GM19452 (cell line): ENCODE data around the gene MRPS25.

Experiments
- ATAC-seq: cut with Tn5 transposase; IDR thresholded peaks from one replicate; pipeline ENCODE4 v1.9.1; 2021; ENCODE audit not compliant: unreplicated experiment

Gene MRPS25

GRCh38 chr3:15064835-15065549 is at the start of gene MRPS25:
Gene MRPS25 (minus strand): TSS chr3:15065315. CDS start chr3:15065194, 121 bp downstream.
- ATAC-seq, result peak; percentile 98

GRCh38 chr3:15113884-15114283 is 48.8 kb upstream of the MRPS25 start:
- ATAC-seq, result no peak

- no peak for ATAC-seq
These were observed 48.4 kb upstream of the MRPS25 start for GRCh38 chr3:15113471-15113870.

- no peak for ATAC-seq
These were observed 46.9 kb upstream of the MRPS25 start for GRCh38 chr3:15112011-15112410.

GRCh38 chr3:15110206-15110605 is 45.1 kb upstream of the MRPS25 start:
- no peak for ATAC-seq

GRCh38 chr3:15108869-15109268 is 43.8 kb upstream of the MRPS25 start:
- no peak for ATAC-seq

GRCh38 chr3:15108082-15108545 is 43.0 kb upstream of the MRPS25 start:
- ATAC-seq, result peak; percentile 63

GRCh38 chr3:15107075-15107947 is 42.2 kb upstream of the MRPS25 start:
- no peak for ATAC-seq

GRCh38 chr3:15102836-15103235 is 37.7 kb upstream of the MRPS25 start:
- no peak for ATAC-seq

GRCh38 chr3:15102256-15102655 is 37.1 kb upstream of the MRPS25 start:
- ATAC-seq, result no peak

- peak; percentile 8 for ATAC-seq
These were observed 34.4 kb upstream of the MRPS25 start for GRCh38 chr3:15099364-15100098.

GRCh38 chr3:15098503-15099363 is 33.6 kb upstream of the MRPS25 start, which contains the start of gene RBSN:
Gene RBSN (minus strand): TSS chr3:15099148. CDS start chr3:15096120, 3,028 bp downstream.
- peak; percentile 85 for ATAC-seq

GRCh38 chr3:15097891-15098290 is 32.8 kb upstream of the MRPS25 start:
- ATAC-seq, result no peak

GRCh38 chr3:15096046-15096445 is 30.9 kb upstream of the MRPS25 start:
- no peak for ATAC-seq

- ATAC-seq, result no peak
These were observed 29.2 kb upstream of the MRPS25 start for GRCh38 chr3:15094187-15094875.

- ATAC-seq, result no peak
These were observed 27.6 kb upstream of the MRPS25 start for GRCh38 chr3:15092686-15093085.

GRCh38 chr3:15091575-15091974 is 26.5 kb upstream of the MRPS25 start:
- no peak for ATAC-seq

- ATAC-seq, result no peak
These were observed 24.1 kb upstream of the MRPS25 start for GRCh38 chr3:15089201-15089600.

GRCh38 chr3:15086699-15087098 is 21.6 kb upstream of the MRPS25 start:
- no peak for ATAC-seq

- ATAC-seq, result no peak
These were observed 21.1 kb upstream of the MRPS25 start for GRCh38 chr3:15086263-15086662.
